H1 (cell line): ENCODE data around the gene JAKMIP2. TPM values are rescaled to one million over a fixed set of nuclear protein-coding genes. Genes with fewer than 3 reads are reported as not detected.

Experiments used
- HDAC2 ChIP-seq, 2 experiments: fragments of 300-600 bp in 1 of 2; sonication (generic) in 1 of 2; IDR thresholded peaks; 2 replicates each; pipeline ENCODE4 v1.6.1; 2011 to 2012; ENCODE audit warnings: low read depth in 2 of 2, low read length in 2 of 2, mild to moderate bottlenecking in 2 of 2, moderate library complexity in 2 of 2, borderline replicate concordance in 1 of 2, inconsistent platforms in 1 of 2
- MAFK ChIP-seq: IDR thresholded peaks from 2 replicates; pipeline ENCODE4 v1.6.1; 2012; ENCODE audit warnings: low read depth, mild to moderate bottlenecking, improper control_type of control experiment, low read length
- NANOG ChIP-seq: IDR thresholded peaks from 2 replicates; pipeline ENCODE4 v1.6.1; 2011; ENCODE audit warnings: low read length, low read depth, mild to moderate bottlenecking, inconsistent platforms; ENCODE audit not compliant: insufficient read depth, poor library complexity, severe bottlenecking
- RNF2 ChIP-seq: fragments of 200-900, 300-1000 bp; sonication (generic); IDR thresholded peaks from 2 replicates; pipeline ENCODE4 v1.7.1; 2016; ENCODE audit warnings: borderline replicate concordance, low read depth, mild to moderate bottlenecking, antibody characterized with exemption, low read length; ENCODE audit not compliant: poor library complexity, severe bottlenecking; ENCODE audit errors: missing control alignments
- SIN3A ChIP-seq, 2 experiments: IDR thresholded peaks in 1 of 2; conservative IDR thresholded peaks in 1 of 2; 2 replicates each; pipeline ENCODE4 v1.6.1; 2011 to 2012; ENCODE audit warnings: low read length in 2 of 2, improper control_type of control experiment in 1 of 2, low read depth in 1 of 2, mild to moderate bottlenecking in 1 of 2
- polyA plus RNA-seq, 7 experiments: library from polyadenylated mRNA; depleted of rRNA in 3 of 7; stranded (reverse) in 5 of 7; unstranded in 2 of 7; fragments of >200 nt in 5 of 7; fragments of 200-250 nt in 2 of 7; gene quantifications; 1 replicate in 5 of 7; 2 replicates in 1 of 7; 4 replicates in 1 of 7; pipeline versions ENCODE4 v1.2.1 to v1.2.3, GENCODE V29; 2011 to 2013; ENCODE audit warnings: missing spikeins in 2 of 7, mixed read lengths in 2 of 7
- total RNA-seq: library from RNA; stranded (reverse); fragmentation: NEBNext Ultra II Directional; extraction: Animal tissue kit (Norgen Biotek cat#: 25700); gene quantifications from 2 replicates; pipeline ENCODE4 v1.2.1, GENCODE V29; 2021
- TF ChIP-seq, protein P1 (sequence below): IDR thresholded peaks from 2 replicates; pipeline ENCODE4 v1.6.1; 2012; ENCODE audit warnings: inconsistent platforms
- TF ChIP-seq, protein P2 (sequence below): fragments of 300-600 bp; sonication (generic); IDR thresholded peaks from 2 replicates; pipeline ENCODE4 v1.7.1; 2012; ENCODE audit warnings: low read length, moderate library complexity, mild to moderate bottlenecking, inconsistent platforms; ENCODE audit not compliant: insufficient replicate concordance

JAKMIP2 gene
- total and polyA plus RNA-seq, 2 of the 8 experiments (the other 6 are each of a cell fraction or from before 2014, with no cell fraction given): 2.4 to 13.6 TPM

DNA sequence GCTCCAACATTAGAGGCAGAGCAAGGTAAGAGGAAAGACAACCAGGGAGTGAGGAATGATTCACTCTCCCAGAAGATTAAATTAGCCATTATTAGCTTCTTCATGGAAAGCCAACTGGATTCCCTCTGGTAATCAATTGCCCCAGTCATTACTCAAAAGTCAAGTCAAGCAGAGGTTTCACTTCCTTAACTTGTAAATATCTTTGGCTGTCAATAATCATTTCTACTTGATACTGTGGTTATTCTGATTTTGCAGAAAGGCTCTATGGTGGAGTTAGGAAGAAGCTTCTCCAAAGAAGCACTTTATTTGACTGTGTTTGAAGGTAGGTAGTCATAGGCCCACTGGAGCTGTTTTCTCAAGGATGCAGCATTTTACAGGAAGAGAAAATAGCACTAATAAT lies 78.0 kb downstream of the JAKMIP2 start (continued):
- TF ChIP-seq HDAC2 (IDR thresholded peaks at IDR 0.05; ENCODE audit: borderline replicate concordance in 1 of 2, low read depth in 2 of 2, low read length in 2 of 2) (no peak), SIN3A (conservative IDR thresholded peaks at IDR 0.05 in 1 of 2, IDR thresholded peaks at IDR 0.05 in 1 of 2; ENCODE audit: low read depth in 1 of 2, low read length in 2 of 2) (no peak), NANOG (no peak), RNF2 (no peak), MAFK (no peak)
- TF ChIP-seq, protein P1, sequence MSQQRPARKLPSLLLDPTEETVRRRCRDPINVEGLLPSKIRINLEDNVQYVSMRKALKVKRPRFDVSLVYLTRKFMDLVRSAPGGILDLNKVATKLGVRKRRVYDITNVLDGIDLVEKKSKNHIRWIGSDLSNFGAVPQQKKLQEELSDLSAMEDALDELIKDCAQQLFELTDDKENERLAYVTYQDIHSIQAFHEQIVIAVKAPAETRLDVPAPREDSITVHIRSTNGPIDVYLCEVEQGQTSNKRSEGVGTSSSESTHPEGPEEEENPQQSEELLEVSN: no peak
- TF ChIP-seq, protein P2, sequence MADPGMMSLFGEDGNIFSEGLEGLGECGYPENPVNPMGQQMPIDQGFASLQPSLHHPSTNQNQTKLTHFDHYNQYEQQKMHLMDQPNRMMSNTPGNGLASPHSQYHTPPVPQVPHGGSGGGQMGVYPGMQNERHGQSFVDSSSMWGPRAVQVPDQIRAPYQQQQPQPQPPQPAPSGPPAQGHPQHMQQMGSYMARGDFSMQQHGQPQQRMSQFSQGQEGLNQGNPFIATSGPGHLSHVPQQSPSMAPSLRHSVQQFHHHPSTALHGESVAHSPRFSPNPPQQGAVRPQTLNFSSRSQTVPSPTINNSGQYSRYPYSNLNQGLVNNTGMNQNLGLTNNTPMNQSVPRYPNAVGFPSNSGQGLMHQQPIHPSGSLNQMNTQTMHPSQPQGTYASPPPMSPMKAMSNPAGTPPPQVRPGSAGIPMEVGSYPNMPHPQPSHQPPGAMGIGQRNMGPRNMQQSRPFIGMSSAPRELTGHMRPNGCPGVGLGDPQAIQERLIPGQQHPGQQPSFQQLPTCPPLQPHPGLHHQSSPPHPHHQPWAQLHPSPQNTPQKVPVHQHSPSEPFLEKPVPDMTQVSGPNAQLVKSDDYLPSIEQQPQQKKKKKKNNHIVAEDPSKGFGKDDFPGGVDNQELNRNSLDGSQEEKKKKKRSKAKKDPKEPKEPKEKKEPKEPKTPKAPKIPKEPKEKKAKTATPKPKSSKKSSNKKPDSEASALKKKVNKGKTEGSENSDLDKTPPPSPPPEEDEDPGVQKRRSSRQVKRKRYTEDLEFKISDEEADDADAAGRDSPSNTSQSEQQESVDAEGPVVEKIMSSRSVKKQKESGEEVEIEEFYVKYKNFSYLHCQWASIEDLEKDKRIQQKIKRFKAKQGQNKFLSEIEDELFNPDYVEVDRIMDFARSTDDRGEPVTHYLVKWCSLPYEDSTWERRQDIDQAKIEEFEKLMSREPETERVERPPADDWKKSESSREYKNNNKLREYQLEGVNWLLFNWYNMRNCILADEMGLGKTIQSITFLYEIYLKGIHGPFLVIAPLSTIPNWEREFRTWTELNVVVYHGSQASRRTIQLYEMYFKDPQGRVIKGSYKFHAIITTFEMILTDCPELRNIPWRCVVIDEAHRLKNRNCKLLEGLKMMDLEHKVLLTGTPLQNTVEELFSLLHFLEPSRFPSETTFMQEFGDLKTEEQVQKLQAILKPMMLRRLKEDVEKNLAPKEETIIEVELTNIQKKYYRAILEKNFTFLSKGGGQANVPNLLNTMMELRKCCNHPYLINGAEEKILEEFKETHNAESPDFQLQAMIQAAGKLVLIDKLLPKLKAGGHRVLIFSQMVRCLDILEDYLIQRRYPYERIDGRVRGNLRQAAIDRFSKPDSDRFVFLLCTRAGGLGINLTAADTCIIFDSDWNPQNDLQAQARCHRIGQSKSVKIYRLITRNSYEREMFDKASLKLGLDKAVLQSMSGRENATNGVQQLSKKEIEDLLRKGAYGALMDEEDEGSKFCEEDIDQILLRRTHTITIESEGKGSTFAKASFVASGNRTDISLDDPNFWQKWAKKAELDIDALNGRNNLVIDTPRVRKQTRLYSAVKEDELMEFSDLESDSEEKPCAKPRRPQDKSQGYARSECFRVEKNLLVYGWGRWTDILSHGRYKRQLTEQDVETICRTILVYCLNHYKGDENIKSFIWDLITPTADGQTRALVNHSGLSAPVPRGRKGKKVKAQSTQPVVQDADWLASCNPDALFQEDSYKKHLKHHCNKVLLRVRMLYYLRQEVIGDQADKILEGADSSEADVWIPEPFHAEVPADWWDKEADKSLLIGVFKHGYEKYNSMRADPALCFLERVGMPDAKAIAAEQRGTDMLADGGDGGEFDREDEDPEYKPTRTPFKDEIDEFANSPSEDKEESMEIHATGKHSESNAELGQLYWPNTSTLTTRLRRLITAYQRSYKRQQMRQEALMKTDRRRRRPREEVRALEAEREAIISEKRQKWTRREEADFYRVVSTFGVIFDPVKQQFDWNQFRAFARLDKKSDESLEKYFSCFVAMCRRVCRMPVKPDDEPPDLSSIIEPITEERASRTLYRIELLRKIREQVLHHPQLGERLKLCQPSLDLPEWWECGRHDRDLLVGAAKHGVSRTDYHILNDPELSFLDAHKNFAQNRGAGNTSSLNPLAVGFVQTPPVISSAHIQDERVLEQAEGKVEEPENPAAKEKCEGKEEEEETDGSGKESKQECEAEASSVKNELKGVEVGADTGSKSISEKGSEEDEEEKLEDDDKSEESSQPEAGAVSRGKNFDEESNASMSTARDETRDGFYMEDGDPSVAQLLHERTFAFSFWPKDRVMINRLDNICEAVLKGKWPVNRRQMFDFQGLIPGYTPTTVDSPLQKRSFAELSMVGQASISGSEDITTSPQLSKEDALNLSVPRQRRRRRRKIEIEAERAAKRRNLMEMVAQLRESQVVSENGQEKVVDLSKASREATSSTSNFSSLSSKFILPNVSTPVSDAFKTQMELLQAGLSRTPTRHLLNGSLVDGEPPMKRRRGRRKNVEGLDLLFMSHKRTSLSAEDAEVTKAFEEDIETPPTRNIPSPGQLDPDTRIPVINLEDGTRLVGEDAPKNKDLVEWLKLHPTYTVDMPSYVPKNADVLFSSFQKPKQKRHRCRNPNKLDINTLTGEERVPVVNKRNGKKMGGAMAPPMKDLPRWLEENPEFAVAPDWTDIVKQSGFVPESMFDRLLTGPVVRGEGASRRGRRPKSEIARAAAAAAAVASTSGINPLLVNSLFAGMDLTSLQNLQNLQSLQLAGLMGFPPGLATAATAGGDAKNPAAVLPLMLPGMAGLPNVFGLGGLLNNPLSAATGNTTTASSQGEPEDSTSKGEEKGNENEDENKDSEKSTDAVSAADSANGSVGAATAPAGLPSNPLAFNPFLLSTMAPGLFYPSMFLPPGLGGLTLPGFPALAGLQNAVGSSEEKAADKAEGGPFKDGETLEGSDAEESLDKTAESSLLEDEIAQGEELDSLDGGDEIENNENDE: no peak
